Fibroblast of lung (primary cell): ENCODE results near the gene GKAP1. TPM values are rescaled to one million over a fixed set of nuclear protein-coding genes. Genes with fewer than 3 reads are reported as not detected.
A peak's percentile ranks its signal among the peaks of the same experiment; 100 is the strongest.

Experiments
- DNase-seq, 2 donors: peaks; one replicate each; pipeline versions ENCODE4 v3.0.0 to v3.0.0-alpha.2; 2010; ENCODE audit warnings: low read depth in 2 of 2
- H2AFZ ChIP-seq: 2 replicates; pipeline ENCODE4 v1.5.1; 2012; ENCODE audit warnings: low read length, control low read depth, inconsistent platforms
- H3K27ac ChIP-seq: 2 replicates; pipeline ENCODE4 v1.5.1; 2011; ENCODE audit warnings: low read length, control low read depth; ENCODE audit not compliant: insufficient read depth
- H3K27me3 ChIP-seq: 2 replicates; pipeline ENCODE4 v1.5.1; 2011; ENCODE audit warnings: mild to moderate bottlenecking, low read length; ENCODE audit not compliant: control insufficient read depth, insufficient read depth
- H3K36me3 ChIP-seq: 2 replicates; pipeline ENCODE4 v1.5.1; 2011; ENCODE audit warnings: low read length; ENCODE audit not compliant: control insufficient read depth, insufficient read depth
- H3K4me1 ChIP-seq: 2 replicates; pipeline ENCODE4 v1.5.1; 2011; ENCODE audit warnings: low read length; ENCODE audit not compliant: control insufficient read depth, insufficient read depth; ENCODE audit errors: extremely low read depth
- H3K4me2 ChIP-seq: 2 replicates; pipeline ENCODE4 v1.5.1; 2011; ENCODE audit warnings: low read length, control low read depth; ENCODE audit not compliant: insufficient read depth; ENCODE audit errors: extremely low read depth
- H3K4me3 ChIP-seq, 4 experiments: fragments of 200-600 bp in 1 of 4; sonication (generic) in 1 of 4; replicated peaks in 1 of 4; 2 replicates each; pipeline ENCODE4 v1.5.1; 2011 to 2016; ENCODE audit warnings: low read length in 4 of 4, low read depth in 3 of 4, mild to moderate bottlenecking in 3 of 4, control low read depth in 2 of 4, inconsistent platforms in 1 of 4, mixed read lengths in 1 of 4; ENCODE audit not compliant: insufficient read depth in 1 of 4; ENCODE audit errors: control extremely low read depth in 1 of 4
- H3K79me2 ChIP-seq: 2 replicates; pipeline ENCODE4 v1.5.1; 2012; ENCODE audit warnings: mild to moderate bottlenecking, low read length, inconsistent platforms; ENCODE audit not compliant: control insufficient read depth, insufficient read depth
- H3K9ac ChIP-seq: 2 replicates; pipeline ENCODE4 v1.5.1; 2011; ENCODE audit warnings: mild to moderate bottlenecking, low read length, control low read depth; ENCODE audit not compliant: insufficient read depth
- H3K9me3 ChIP-seq: 2 replicates; pipeline ENCODE4 v1.5.1; 2012; ENCODE audit warnings: low read depth, low read length; ENCODE audit not compliant: control insufficient read depth, insufficient read depth
- H4K20me1 ChIP-seq: 2 replicates; pipeline ENCODE4 v1.5.1; 2011; ENCODE audit warnings: low read length; ENCODE audit not compliant: control insufficient read depth, insufficient read depth; ENCODE audit errors: extremely low read depth
- CTCF ChIP-seq, 2 donors: IDR thresholded peaks in 1 of 2; conservative IDR thresholded peaks in 1 of 2; 1 replicate in 1 of 2; 2 replicates in 1 of 2; pipeline ENCODE4 v1.5.1; 2011 to 2012; ENCODE audit warnings: low read length in 2 of 2, control low read depth in 1 of 2, inconsistent platforms in 1 of 2, low read depth in 1 of 2, mild to moderate bottlenecking in 1 of 2
- EZH2 ChIP-seq: IDR thresholded peaks from 2 replicates; pipeline ENCODE4 v1.5.1; 2012; ENCODE audit warnings: low read length, control low read depth, mild to moderate bottlenecking; ENCODE audit errors: missing control alignments
- polyA plus RNA-seq, 2 donors: library from polyadenylated mRNA; depleted of rRNA in 1 of 2; stranded (reverse) in 1 of 2; unstranded in 1 of 2; fragments of >200 nt; gene quantifications; 2 replicates each; pipeline ENCODE4 v1.2.1, GENCODE V29; 2011 to 2012; ENCODE audit warnings: missing spikeins in 1 of 2
- total RNA-seq: library from RNA; depleted of rRNA; stranded (reverse); fragments of >200 nt; gene quantifications from 2 replicates; pipeline ENCODE4 v1.2.1, GENCODE V29; 2014

GKAP1 gene
- total and polyA plus RNA-seq, 2 donors (not counting 1 experiment from before 2014, with no cell fraction given), result 1.0 to 2.6 TPM

GRCh38 chr9:83715221-83715620 lies 102.3 kb downstream of the GKAP1 start:
- Histone ChIP-seq H3K27me3 (no peaks in the 10 kb centered on the region), H3K4me1 (no peaks in the 10 kb centered on the region), H4K20me1 (no peaks in the 10 kb centered on the region), H3K4me2 (no peak overlapping the region), H3K27ac (no peak overlapping the region), H3K4me3 (no peak overlapping the region), H2AFZ (no peak overlapping the region), H3K79me2 (no peaks in the 10 kb centered on the region), H3K36me3 (no peaks in the 10 kb centered on the region), H3K9ac (no peak overlapping the region), H3K9me3 (no peaks in the 10 kb centered on the region)
- TF ChIP-seq CTCF (conservative IDR thresholded peaks at IDR 0.05 in 1 of 2, IDR thresholded peaks at IDR 0.05 in 1 of 2; ENCODE audit: low read depth in 1 of 2, low read length in 2 of 2), result no peak
- no peak for TF ChIP-seq EZH2
- DNase-seq, result no peak

- Histone ChIP-seq H3K4me1 (no peaks in the 10 kb centered on the region), H3K36me3 (no peaks in the 10 kb centered on the region), H2AFZ (no peak overlapping the region), H3K79me2 (no peaks in the 10 kb centered on the region), H3K9me3 (no peaks in the 10 kb centered on the region), H4K20me1 (no peaks in the 10 kb centered on the region), H3K9ac (no peak overlapping the region), H3K27ac (no peak overlapping the region), H3K27me3 (no peaks in the 10 kb centered on the region), H3K4me2 (no peak overlapping the region), H3K4me3 (no peak overlapping the region)
- peak in 1 of 2 donors; percentile 18 for DNase-seq
- TF ChIP-seq EZH2 (no peak), CTCF (conservative IDR thresholded peaks at IDR 0.05 in 1 of 2, IDR thresholded peaks at IDR 0.05 in 1 of 2; ENCODE audit: low read depth in 1 of 2, low read length in 2 of 2) (peak; percentile 35 to 45)
These were observed 103.2 kb downstream of the GKAP1 start for GRCh38 chr9:83714329-83714728.

- TF ChIP-seq CTCF (conservative IDR thresholded peaks at IDR 0.05 in 1 of 2, IDR thresholded peaks at IDR 0.05 in 1 of 2; ENCODE audit: low read depth in 1 of 2, low read length in 2 of 2) (no peak), EZH2 (no peak)
- DNase-seq, result peak; percentile 40 to 65
- peak overlapping the region; percentile 98 for H2AFZ ChIP-seq
- H3K27ac ChIP-seq, result peak overlapping the region; percentile 100
- H3K4me3 ChIP-seq, result peak overlapping the region; percentile 81 to 95 (median 86)
- H4K20me1 ChIP-seq, result peaks cover 4% of the 10 kb centered on the region
- peak overlapping the region; percentile 95 for H3K4me2 ChIP-seq
- no peaks in the 10 kb centered on the region for H3K36me3 ChIP-seq
- peaks cover 5% of the 10 kb centered on the region for H3K4me1 ChIP-seq
- no peaks in the 10 kb centered on the region for H3K27me3 ChIP-seq
- H3K79me2 ChIP-seq, result peaks cover 40% of the 10 kb centered on the region
- peak overlapping the region; percentile 98 for H3K9ac ChIP-seq
- H3K9me3 ChIP-seq, result no peaks in the 10 kb centered on the region
These were observed 108.9 kb downstream of the GKAP1 start for GRCh38 chr9:83708515-83709158.
